Endometrial microvascular endothelial cells (primary cell): Measurements from ENCODE around the gene HLA-DQA1. TPM values are rescaled to one million over a fixed set of nuclear protein-coding genes. Genes with fewer than 3 reads are reported as not detected.
"Not testable (repeated sequence)": the region's sequence is repeated elsewhere in the genome, so short reads cannot be mapped to it uniquely, and the experiment has no call there.

Experiments
- in situ Hi-C: cut with HindIII; loops from 2 replicates; pipeline ENCODE4 v1.10.0; 2017; ENCODE audit warnings: low sequenced_read_pairs, low pct_unique_long_range_greater_than_20kb; ENCODE audit errors: inconsistent ontology term
- total RNA-seq: library from RNA; depleted of rRNA; stranded (reverse); fragments of >200 nt; gene quantifications from one replicate; pipeline ENCODE4 v1.2.3, GENCODE V29; 2015; ENCODE audit errors: inconsistent ontology term

Gene HLA-DQA1
- total RNA-seq, 1 donor from 2014 or later = not detected

DNA sequence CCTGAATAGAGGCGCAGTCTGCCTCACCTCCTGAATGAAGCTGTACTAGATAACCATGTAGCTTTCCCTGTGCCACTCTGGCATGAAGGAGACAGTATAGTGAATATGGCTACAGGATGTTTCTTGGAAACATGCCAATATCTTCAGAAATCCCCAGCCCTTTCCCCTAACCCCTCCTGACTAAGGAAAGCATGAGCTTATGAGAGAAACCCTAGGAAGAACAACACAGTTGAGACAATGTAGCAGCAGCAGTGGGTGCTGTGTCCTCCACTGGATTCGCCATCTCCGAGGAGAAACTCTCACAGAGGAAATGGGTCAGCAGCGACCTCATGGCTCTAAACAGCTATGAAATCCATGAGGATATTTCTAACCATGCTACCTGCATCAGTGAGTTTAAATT, 6.7 kb downstream of the HLA-DQA1 start:
- in situ Hi-C loops = no loop called here

DNA sequence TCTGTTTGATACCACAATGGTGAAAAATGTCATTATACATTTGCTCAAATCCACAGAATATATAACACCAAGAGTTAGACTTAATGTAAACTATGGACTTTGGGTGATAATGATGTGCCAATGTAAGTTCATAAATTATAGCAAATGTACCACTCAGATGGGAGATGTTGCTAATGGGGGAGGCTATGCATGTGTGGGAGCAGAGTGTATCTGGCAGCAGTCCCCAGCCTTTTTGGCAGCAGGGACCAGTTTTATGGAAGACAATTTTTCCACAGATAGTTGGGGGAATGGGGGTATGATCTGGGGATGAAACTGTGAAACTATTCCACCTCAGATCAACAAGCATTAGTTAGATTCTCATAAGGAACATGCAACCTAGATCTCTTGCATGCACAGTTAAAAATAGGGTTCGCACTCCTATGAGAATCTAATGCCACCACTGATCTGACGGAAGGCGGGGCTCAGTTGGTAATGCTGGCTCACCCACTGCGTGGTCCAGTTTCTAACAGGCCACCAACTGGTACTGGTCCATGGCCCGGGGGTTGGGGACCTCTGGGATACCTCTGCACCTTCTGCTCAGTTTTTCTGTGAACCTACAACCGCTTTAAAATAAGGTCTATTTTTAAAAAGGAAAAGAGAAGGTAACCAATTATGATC, 8.0 kb downstream of the HLA-DQA1 start:
- in situ Hi-C loops = no loop called here

DNA sequence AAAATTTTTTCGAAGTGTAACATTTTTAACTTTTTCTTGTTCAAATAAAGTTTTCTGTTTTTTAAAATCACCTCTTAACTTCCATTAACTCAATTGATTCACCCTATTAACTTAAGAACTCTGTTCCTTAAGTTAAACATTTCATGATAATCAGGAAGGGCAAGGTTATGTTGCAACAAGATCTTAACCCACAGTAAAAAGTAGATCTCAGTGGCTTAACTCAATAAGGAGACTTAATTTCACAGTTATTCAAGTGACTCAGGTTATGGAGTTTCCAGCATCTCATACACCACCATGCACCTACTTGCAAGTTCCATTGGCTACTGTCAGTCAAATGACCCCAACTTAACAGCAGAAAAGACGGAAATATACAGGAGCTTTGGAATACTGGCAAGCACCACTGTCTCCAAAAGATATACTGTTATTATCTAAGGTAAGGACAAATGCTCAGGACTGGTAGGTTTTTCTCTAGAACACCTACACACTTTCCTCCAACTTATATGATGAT, 18.1 kb downstream of the HLA-DQA1 start:
- in situ Hi-C loops = no loop called here

DNA sequence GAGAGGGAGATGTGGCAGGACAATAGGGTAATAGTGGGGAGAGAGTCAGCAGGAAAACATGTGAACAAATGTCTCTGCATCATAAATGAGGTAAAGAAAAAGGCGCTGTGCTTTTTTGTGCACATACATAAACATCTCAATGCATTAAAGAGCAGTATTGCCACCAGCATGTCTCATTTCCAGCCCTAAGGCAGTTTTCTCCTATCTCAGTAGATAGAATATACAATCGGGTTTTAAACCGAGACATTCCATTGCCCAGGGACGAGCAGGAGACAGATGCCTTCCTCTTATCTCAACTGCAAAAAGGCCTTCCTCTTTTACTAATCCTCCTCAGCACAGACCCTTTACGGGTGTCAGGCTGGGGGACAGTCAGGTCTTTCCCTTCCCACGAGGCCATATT, 20.1 kb downstream of the HLA-DQA1 start:
- in situ Hi-C loops = not testable (repeated sequence)

DNA sequence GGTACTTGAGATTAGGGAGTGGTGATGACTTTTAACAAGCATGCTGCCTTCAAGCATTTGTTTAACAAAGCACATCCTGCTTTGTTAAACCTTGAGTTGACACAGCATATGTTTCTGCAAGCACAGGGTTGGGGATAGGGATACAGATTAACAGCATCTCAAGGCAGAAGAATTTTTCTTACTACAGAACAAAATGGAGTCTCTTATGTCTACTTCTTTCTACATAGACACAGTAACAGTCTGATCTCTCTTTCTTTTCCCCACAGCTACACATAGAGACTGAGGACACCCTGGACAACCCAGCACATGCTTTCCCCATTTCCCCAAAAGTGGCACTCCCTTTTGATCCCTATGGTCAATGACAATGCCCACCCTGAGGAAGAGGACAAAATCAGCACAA, 20.6 kb downstream of the HLA-DQA1 start:
- in situ Hi-C loops = not testable (repeated sequence)

DNA sequence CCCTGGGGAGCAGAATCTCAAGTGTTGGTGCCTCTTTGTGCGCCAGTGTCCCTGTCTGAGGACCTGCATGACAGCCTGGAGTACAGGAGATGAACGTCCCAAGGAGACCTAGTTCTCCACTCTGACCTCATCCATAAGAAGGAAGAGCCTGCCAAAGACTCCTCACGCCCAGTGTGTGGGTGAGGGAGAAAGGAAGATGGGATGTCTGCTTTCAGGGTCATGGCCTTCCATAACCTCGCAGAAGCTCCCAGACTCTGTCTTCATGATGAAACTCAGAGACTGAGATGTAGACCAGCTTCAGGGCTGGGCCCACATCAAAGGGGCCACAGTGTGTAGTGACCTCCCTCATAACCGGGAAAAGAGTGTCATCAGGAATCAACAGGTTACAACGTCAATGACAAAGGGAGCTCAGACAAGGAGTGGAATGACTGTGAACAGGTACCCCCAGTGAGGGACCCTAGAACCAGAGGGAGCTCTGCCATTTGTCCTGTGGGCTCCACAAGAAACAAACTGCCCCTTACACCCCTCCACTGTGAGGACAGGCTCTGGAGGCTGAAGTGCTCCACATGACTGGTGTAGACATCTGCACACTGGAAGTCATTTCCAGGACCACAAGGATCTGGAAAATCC, 21.2 kb downstream of the HLA-DQA1 start:
- in situ Hi-C loops = no loop called here

DNA sequence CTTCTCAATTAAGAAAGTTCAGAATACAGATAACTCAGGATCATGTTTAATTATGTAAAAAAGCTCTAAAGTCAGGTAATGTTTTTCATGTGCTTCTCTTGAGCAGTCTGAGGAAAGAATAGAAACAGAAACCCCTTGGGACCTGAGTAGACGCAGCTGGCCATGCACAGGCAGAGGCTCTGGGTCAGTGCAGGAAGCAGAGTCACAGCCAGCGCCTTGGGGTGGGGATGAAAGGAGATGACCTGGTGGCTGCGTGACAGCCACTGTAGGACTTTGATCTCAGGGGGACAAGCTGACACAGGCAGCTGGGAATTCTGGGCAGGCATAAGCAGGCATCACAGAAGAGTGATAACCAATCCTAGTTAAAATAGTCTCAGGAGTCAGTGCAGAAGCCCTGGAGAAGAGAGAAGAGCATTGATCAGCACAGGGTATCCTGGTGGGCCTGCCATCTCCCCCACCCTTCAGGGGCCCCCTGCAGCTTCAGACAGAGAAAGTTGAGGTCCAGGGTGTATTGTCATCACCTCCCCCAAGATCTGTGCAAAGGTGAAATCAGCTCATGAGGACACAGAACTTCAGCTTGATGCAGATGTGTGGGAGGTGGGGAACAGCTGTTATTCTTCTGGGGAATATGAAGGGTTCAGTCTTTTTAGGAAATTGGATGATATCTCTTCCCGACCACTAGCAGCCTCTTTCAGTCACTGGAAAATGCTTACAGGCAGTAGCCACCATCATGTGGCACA, 22.8 kb downstream of the HLA-DQA1 start:
- in situ Hi-C loops = no loop called here

DNA sequence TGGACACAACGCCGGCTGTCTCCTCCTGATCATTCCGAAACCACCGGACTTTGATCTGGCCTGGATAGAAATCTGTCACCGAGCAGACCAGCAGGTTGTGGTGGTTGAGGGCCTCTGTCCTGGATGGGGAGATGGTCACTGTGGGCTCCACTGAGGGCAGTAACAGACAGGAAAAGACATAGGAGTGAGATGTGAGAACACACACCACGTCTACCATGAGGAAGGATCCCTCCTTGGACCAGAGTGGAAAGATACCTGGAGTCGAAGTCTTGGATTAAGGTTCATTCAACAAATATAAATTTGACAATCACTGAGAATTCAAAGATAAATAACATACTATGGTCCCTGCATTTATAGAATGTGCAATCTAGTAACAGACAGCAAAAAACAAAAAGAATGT, 24.9 kb downstream of the HLA-DQA1 start:
- in situ Hi-C loops = no loop called here

DNA sequence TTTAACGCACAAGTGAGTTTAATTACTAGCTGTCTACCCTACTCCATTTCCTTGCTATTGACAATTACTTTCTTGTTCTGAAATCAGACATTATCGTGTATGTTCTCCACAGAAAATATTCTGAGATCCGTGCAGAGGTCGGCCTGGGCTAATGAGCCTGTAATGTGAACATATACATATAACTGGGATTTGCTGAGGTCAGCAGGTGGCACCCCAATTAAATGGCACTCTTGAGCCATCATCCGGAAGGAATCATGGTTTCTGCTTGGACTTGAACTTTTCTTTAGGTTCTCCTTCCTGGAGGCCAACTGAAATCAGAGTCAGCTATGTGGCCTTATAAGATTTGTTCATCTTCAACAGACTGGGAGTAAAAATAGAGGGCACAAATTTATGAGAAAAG, 25.6 kb downstream of the HLA-DQA1 start:
- in situ Hi-C loops = no loop called here

DNA sequence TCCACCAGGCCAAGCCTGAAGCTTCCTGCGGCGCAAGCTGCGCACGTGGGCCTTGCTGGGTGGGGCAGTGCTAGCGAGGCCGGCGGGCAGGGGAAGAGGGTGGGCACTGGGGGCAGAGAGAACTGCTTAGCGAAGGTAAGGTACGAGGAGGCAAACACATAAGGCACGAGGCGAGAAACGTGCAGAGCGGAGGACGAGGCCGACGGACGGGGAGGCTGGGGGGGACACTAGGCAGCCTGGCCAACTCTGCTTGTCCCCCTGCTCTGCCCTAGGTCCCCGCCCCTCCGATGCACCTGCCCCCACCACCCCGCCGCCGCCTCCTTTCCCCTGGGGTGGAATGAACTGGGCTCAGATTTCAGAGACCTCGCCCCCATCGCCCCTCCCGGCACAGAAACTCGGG, 27.1 kb downstream of the HLA-DQA1 start:
- in situ Hi-C loops = no loop called here

DNA sequence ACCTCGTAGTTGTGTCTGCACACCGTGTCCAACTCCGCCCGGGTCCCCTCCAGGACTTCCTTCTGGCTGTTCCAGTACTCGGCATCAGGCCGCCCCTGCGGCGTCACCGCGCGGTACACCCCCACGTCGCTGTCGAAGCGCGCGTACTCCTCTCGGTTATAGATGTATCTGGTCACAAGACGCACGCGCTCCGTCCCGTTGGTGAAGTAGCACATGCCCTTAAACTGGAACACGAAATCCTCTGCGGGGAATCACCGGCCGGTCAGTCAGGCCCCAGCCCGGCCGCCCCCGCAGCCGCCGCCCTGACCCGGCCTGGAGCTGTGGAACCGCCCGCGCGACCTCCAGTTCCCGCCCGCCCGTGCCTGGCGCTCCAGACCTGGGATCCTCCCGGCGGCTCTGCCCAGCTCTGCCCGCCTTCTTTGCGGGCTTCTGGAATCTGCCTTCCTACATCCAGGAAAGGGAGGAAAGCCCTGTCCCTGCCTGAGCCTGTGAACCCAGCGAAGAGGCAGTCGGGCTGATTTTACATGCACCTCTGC, 27.7 kb downstream of the HLA-DQA1 start:
- in situ Hi-C loops = no loop called here

DNA sequence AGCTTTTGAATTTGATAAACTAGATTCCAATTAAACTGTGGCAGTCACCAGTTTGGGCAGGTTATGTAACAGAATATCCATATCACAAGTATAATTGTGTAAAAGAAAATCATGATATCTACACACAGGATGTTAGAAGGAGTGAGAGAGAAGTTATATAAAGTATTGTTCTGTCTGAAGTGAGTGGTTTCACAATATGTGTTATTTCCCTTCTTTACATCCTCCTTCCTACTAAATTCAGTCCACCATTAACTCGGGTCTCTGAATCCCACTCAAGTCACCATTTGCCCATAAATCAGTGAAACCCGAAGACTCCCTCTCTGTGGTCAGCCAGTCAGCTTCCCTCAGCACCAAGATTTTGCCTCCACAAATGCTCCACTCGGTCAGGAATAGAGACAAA, 28.5 kb downstream of the HLA-DQA1 start:
- in situ Hi-C loops = no loop called here

DNA sequence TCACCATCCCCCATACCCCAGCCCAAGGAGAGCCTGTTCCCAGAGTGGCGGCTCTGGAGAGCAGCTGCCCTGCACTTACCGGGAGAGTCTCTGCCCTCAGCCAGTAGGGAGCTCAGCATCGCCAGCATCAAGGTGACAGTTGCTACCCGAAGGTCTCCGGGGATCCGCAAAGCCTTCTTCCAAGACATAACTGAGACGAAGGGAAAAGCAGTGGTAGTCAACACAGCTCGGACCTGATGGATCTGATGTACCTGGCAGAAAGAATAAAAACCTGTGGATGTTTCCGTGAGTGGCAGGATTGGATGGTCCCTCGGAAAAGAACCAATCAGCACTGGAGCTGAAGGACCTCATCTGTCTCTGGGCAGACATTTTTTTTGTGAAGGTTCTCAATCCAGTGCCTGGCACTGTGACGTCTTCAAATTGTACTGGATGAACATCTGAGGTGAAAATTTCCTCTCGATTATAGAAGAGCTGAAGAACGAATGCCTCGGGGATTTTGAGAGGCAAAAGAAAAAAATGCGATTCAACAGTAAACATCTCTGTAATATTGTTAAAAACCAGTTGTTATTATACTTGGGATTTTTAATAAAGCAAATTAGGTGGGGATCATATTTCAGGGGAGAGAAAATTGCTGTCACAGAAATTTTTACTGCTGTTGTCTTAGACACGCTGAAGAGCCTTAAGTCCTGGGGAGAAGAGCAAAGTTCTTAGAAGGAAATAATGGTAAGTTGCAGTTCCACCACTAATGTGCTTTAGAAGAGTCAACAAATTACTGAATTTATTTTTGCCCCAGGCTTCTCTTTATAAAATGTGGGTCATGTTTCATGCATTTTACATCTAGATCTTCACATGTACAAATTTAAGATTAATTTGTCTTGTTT, 29.5 kb downstream of the HLA-DQA1 start, which contains the start of gene HLA-DQB1:
Gene HLA-DQB1, minus strand, starts transcription at position 238 of the 881 bp plus-strand sequence. Its CDS starts 50 bp downstream, at position 188.
- in situ Hi-C loops = no loop called here

DNA sequence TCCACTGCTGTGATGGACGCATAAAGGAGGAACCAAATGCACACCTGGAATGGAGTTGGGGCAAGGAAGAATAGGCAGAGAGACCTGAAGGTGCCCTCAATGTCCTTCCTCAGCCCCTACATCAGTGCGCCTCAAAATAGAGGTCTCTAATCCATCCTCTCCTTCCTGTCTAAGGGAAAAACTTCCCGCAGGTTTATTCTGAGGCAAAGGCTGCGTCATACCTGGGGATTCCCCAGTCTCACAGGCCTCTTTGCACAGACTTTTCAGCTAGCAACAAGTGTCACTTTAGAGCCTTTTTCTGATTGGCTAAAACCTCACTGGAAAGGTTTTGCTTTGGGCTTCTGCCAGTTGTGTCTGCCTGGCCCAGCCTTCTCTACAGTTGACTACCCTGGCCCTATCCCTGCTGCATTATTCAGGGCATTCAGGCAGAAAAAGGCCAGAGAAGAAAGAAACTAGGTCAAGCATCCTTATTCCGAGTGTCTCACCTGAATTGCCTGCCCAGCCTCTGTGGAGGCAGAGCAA, 31.1 kb downstream of the HLA-DQA1 start:
- in situ Hi-C loops = no loop called here

DNA sequence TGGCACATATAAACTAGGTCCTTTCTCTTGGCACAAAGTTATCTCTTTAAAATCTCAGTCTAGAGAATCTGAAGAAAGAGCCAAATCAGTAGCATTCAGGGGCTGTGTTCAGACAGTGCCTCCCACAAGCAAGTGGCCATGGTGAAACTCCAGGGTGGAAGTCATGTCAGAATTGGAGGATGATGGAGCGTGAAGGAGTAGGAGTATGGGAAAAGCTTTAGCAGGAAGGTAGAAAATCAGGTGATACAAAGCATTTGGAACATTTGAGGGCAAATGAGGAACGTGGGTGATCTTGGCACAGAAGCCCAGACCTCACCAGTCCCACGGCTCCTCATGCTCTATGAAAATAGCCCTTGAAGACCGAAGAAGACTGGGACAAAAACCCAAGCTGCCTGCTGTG, 32.0 kb downstream of the HLA-DQA1 start:
- in situ Hi-C loops = no loop called here

DNA sequence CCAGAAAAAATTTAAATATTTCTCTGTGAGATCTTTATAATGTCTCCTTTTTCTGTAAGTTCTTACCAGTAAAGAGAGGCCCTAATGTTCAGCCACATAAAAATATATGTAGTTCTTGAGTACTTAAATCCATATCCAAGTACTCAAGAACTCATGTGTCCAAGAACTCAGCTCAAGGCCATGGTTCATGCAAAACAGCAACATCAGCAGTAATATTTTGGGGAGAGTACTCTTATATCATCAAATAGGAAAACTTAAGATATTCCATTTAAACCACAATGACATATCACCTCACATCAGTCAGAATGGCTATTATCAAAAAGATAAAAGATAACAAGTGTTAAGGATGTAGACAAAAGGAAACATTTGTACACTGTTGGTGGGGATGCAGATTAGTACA, 32.7 kb downstream of the HLA-DQA1 start:
- in situ Hi-C loops = no loop called here

DNA sequence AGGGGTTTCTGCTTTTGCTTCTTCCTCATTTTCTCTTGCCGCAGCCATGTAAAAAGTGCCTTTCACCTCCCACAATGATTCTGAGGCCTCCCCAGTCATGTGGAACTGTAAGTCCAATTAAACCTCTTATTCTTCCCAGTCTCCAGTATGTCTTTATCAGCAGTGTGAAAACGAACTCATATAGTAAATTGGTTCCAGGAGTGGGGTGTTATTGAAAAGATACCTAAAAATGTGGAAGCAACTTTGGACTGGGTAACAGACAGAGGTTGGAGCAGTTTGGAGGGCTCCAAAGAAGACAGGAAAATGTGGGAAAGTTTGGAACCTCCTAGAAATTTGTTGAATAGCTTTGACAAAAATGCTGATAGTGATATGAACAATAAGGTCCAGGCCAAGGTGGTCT, 34.7 kb downstream of the HLA-DQA1 start:
- in situ Hi-C loops = not testable (repeated sequence)

DNA sequence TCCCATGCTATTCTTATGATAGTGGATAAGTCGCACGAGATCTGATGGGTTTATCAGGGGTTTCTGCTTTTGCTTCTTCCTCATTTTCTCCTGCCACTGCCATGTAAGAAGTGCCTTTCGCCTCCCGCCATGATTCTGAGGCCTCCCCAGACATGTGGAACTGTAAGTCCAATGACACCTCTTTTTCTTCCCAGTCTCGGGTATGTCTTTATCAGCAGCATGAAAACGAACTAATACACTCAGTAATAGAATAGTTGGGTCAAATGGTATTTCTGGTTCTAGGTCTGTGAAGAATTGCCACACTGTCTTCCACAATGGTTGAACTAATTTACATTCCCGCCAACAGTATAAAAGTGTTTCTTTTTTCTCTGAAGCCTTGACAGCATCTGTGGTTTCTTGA, 36.9 kb downstream of the HLA-DQA1 start:
- in situ Hi-C loops = not testable (repeated sequence)
